Stimulated activated CD4-positive, alpha-beta T cell treated with anti-CD3 and anti-CD28 coated beads, Interleukin-2, amount 100 ng/mL, for 24 hours (primary cell): ENCODE data around the gene NAV2.
"Not testable (repeated sequence)": the region's sequence is repeated elsewhere in the genome, so short reads cannot be mapped to it uniquely, and the experiment has no call there.

ENCODE experiments used
- DNase-seq, 2 donors: peaks; one replicate each; pipeline ENCODE4 v3.0.0-alpha.2; 2020

Gene NAV2

GRCh38 chr11:19907839-19908238 lies 195.2 kb downstream of the NAV2 start:
- no peak for DNase-seq

GRCh38 chr11:19910931-19911330 lies 198.3 kb downstream of the NAV2 start:
- no peak for DNase-seq

DNA sequence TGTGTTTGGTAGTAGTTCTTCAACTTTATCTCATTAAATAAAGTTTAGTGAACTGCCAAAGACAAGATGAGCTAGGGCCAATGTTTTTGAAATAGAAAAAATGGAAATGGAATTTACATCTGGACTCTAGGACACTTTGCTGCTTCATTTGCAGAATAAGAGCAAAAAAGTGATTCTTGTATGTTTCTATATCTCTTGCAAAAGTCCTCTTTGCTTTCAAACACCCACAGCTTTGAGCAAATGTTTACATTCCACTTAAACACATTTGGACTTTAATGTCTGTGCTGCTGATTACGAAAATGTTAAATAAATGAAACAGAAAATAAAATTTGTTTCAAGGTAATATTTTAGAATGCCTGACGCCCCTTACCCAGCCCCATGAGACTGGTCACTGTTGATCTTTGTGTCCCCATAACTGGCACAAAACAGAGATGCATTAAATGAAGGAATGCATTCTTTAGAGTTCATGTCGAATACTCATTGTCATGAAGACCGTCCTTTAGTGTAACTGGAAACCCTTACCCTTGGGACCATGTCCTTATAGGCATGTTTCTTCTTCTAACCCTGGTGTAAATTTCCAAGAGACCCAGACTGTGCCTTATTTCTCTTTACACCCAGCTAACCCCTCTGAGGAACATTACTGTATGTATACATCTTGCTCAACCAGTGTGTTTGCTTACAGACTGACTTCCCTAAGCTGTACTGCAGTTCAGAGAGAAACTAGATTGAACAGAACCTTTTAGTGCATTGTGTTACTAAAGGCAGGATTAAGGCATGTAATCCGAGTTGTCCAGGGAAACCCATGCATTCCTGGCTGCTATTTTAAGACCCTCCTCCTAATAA lies 199.7 kb downstream of the NAV2 start:
- DNase-seq: no peak

DNA sequence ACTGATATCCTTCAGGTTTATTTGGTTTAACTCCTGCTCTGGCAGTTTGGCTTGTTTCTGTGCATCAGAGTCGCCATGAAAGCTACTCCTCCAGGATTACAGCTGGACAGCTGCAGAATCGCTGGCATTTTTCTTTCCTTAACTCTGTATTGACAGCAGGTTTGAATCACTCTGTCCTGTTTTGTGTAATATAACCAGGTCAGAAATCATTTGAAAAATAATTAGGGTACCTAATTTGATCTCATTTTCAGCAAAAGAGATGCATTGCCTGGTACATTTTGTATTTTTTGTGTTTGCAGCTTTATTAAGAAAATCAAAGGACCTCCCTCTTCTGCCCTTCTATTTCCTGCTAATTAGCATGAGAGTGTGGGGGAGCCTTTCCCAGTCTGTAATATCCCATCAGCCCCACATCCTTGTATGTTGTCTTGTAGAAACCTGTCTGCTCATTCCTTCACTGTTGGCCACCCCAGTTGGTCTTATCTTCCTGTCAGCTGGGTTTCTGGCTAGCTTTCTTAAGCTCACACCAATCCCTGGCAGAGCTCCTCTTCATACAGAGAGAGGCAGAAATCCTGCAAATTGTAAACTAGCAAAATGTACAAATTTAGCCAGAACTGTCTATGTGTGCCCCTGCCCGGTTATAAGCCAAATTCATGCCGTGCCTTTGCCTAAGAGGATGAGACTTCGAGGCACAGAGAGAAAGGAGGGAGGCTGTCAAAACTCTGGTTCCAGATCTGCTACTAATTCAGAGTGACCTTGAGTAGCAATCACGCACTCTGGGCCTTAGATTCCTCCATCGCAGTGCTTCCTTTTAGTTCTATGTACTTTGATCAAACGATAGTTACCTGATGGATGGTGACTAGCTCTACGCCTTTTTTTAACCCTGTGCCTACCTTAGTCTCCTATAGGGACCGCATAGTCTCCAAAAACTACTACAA lies 200.6 kb downstream of the NAV2 start:
- DNase-seq: no peak

GRCh38 chr11:19913893-19914249 lies 201.2 kb downstream of the NAV2 start:
- no peak for DNase-seq

- DNase-seq: no peak
Observed at GRCh38 chr11:19915808-19916207, 203.2 kb downstream of the NAV2 start.

DNA sequence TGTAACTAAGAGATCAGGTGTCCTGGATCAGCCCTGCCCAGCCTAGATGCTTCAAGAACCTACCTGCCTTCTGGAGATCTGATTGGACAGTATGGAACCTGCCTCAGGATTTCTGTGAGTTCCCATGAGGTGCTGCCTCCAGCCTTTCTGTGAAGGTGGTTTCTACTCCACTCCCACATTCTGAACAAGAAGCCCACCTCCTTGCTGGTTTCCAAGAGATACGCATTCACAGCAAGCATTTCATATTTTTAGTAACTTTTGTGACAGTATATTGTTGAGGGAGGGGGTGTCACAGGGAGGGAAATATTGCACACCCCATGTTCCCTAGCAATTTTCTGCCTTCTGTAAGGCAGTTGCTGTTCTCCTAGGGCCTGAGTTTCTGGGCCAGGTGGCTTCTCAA lies 204.4 kb downstream of the NAV2 start:
- no peak for DNase-seq

DNA sequence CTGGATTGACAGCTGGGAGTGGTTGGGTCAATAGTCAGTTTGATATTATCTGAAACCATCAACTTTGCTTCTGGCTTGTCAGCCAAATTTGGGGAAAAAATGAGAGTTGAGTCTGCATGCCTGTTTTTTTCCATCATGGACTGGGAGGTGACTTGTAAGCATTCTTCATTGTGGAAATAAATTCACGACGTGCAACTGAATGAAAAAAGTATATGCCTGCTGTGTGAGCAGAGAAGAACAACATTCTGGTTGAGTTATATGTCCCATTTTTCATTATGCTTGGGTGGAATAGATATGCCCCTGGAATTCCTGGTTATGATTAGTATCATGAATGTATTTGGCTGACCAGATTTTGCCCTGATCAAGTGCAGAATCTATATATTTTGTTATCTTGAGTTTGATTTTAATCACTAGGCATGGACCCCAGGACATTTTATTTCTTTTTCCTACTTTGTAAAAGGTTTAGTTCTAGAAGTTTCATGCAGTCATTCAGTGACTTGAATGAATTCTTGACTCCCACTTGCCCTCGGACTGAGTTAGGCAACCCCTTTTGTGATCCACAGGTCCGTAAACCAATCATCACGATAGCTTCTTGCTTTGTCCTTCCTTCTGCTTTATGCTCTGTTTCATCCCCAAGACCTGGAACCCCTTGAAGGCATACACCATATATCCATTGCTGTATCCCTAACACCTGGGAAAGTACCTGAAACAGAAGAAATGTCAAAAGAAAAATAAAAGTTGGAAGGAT lies 205.8 kb downstream of the NAV2 start:
- no peak for DNase-seq

- no peak for DNase-seq
Observed at GRCh38 chr11:19919050-19919561, 206.5 kb downstream of the NAV2 start.

DNA sequence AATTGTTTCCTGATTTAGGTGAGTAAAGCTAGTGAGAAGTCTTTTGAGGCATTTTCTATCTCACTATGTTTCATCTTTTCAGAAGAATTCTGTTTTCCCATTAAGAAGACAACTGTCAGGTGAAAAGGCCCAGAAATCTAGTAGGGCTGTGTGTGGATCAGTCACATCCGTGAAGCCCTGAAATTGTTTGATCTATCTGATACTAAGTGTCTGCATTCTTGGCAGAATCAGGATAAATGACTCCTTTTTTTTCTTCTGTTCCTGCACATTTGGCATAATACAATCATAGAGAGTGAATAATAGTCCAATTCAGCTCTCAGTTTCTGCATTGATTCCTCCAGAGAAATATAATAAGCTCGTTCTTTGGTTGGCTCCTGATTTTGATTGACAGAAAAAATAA lies 208.3 kb downstream of the NAV2 start:
- DNase-seq: no peak

DNA sequence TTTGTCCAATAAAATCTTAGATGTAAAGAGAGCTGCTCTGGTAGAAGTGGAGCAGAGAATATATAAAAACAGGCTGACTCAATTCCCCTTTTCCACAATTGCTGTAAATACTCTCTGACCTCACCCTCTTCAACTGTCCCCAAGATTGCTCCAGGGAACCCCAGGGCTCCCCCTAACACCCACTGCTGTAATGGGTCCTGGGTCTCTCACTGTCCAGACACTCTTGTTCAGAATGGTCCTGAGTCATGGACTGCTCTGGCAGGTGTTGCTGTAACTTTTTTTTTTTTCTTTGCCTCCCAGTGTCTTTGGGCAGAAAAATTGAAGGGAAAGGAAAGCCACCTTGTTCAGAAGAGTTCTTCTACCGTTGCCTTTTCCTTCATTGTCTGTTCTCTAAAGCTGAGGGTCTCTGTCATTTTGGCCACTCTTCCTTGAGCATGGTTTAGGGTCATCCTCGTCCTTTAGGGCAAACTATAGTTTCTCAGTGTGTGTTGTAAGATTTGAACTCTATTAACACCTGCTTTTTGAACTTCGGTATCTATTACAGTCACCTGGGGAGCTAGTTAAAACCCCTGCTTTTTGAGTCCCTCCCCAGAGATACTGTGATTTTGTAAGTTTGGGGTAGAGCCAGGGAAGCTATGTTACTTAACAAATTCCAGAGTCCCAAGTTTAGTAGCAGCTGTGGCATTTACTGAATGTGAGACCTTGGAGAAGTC lies 209.5 kb downstream of the NAV2 start:
- DNase-seq: no peak

GRCh38 chr11:19922689-19923035 lies 210.0 kb downstream of the NAV2 start:
- no peak for DNase-seq

- no peak for DNase-seq
Observed at GRCh38 chr11:19923626-19924025, 211.0 kb downstream of the NAV2 start.

DNA sequence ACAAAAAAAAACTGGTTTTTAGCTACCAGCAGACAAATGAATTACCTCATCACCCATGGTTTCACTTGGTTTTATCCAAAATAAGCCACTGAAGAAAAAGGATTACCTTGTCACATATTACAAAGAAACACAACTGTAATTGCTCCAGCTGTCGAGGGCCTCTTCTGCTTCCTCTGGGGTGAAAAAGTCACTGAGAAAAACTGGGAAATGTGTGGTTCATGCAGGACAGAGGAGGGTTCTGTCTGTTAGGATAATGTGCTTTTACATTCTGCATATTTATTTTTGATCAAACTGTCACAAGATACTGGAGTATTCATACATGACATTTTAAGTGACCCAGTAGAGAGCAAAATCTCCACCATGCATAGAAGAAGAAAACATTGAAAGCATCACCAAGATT lies 211.7 kb downstream of the NAV2 start:
- DNase-seq: no peak

DNA sequence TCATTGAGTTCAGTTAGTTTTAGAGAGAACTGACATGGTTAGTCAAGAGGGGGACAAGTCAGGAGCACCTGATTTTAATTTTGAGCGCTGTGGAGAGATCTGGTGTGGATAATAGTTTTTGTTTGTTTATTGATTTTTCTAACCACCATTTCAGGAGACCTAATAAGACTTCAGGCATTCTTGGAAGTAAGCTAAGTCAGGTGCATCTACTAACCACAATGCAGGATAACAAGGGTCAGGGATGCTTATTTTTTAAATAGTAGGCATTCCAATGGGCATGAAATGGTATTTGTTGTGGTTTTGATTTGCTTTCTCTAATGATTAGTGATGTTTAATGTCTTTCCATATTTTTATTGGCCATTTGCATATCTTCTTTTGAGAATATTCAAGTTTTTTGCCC lies 212.1 kb downstream of the NAV2 start:
- no peak for DNase-seq

- not testable (repeated sequence) for DNase-seq
Observed at GRCh38 chr11:19927403-19927802, 214.8 kb downstream of the NAV2 start.

- DNase-seq: no peak
Observed at GRCh38 chr11:19929147-19929546, 216.5 kb downstream of the NAV2 start.

- no peak for DNase-seq
Observed at GRCh38 chr11:19929655-19930054, 217.0 kb downstream of the NAV2 start.

GRCh38 chr11:19931141-19931770 lies 218.6 kb downstream of the NAV2 start:
- DNase-seq: no peak

- no peak for DNase-seq
Observed at GRCh38 chr11:19931771-19932369, 219.2 kb downstream of the NAV2 start.

DNA sequence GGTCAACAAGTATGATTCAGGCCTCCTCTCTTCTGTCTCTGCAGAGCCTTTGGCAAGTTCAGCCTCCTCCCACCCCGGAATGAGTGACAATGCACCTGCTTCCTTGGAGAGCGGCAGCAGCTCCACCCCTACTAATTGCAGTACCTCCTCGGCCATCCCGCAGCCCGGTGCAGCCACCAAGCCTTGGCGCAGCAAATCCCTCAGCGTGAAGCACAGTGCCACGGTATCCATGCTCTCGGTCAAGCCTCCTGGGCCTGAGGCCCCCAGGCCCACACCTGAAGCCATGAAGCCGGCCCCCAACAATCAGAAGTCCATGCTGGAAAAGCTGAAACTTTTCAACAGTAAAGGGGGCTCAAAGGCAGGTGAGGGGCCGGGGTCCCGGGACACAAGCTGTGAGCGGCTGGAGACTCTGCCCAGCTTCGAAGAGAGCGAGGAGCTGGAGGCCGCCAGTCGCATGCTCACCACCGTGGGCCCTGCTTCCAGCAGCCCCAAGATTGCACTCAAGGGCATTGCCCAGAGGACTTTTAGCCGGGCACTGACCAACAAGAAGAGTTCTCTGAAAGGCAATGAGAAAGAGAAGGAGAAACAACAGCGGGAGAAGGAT lies 220.6 kb downstream of the NAV2 start:
- DNase-seq: no peak
